Measurements from ENCODE around the gene FAM168B.
"Not testable (repeated sequence)": the region's sequence is repeated elsewhere in the genome, so short reads cannot be mapped to it uniquely, and the experiment has no call there.

Gene FAM168B

DNA sequence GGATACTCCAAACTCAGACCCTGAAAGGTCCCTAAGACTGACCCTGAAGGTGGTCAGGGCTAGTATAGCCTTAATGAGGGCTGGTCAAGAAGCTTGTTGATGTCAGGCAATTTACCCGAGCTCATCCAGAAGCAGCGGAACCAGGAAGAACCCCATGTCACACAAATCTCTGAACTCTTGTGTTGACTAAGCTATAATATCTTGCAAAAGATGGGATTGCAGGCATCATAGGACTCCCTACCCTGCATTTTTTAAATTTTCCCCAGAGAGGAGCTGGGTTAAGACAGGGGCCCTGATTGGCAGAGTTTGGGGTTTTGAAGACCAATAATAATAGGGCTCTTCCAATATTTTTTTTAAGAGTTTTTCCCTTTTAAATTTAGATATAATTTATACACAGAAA lies 9.9 kb upstream of the FAM168B start:
- DNase-seq (ENCODE audit: extremely low read depth in 1 of 2, low read depth in 1 of 2): no peak

- DNase-seq (ENCODE audit: extremely low read depth in 1 of 2, low read depth in 1 of 2): no peak
Observed at GRCh38 chr2:131094463-131095281, 1.4 kb upstream of the FAM168B start.

GRCh38 chr2:131093696-131094462 lies 619 bp upstream of the FAM168B start:
- no peak for DNase-seq (ENCODE audit: extremely low read depth in 1 of 2, low read depth in 1 of 2)

GRCh38 chr2:131092458-131093005 lies 728 bp downstream of the FAM168B start:
- DNase-seq (ENCODE audit: extremely low read depth in 1 of 2, low read depth in 1 of 2): no peak

DNA sequence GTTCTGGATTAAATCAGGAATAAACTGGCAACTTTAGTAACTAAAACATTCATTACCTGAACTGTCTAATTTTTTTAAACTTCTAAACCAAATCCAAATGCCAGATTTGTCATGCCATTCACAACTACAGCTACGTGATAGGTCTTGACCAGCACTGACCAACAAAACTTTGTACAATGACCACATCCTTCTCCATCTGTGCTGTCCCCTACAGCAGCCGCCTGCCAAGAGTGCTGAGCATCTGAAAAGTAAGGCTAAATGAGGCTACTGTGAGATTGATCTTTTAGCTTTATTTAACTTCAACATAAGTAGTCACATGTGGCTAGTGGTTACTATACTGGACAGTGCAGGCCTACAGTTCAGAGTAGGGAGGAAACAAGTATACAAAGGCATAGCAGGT lies 7.6 kb downstream of the FAM168B start:
- no peak for DNase-seq (ENCODE audit: extremely low read depth in 1 of 2, low read depth in 1 of 2)

DNA sequence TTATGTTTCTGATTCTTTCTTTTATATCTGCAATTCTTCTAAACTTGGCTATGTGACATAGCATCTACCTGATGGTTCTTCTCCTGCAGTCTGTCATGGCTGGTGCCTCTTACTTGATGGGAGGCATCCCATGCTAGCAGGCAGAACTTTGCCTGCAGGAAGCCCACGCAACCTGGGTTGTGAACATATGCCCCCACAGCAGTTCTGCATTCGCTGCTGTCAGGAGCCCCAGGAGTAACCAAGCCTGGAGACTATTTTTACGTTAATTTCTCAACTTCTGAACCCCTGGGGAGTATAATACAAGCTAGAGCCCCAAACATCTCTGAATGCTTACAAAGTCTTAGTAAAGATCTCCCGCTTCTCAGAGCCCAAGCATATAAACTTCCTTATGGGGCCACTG lies 12.1 kb downstream of the FAM168B start:
- DNase-seq (ENCODE audit: extremely low read depth in 1 of 2, low read depth in 1 of 2): no peak

GRCh38 chr2:131079931-131080330 lies 13.3 kb downstream of the FAM168B start:
- not testable (repeated sequence) for DNase-seq (ENCODE audit: extremely low read depth in 1 of 2, low read depth in 1 of 2)

DNA sequence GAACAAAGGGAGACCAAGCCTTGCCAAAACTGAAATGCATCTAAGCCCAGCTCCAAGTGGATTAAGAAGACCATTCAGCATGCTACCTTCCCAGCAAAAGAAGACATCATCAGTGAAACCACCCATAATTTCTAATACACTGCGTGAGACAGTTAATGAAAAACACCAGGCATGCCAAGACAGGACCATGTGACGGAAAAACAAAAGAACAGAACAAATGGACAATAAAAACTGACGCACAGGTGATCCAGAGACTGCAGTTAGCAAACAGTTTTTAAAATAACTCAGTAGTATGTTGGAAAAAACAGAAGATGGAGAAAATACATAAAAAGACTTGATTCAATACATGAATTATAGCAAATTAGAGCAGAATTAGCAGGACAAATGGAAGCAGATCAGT lies 15.3 kb downstream of the FAM168B start:
- DNase-seq (ENCODE audit: extremely low read depth in 1 of 2, low read depth in 1 of 2): no peak

GRCh38 chr2:131077182-131077846 lies 15.9 kb downstream of the FAM168B start:
- DNase-seq (ENCODE audit: extremely low read depth in 1 of 2, low read depth in 1 of 2): no peak

- no peak for DNase-seq (ENCODE audit: extremely low read depth in 1 of 2, low read depth in 1 of 2)
Observed at GRCh38 chr2:131076707-131077106, 16.6 kb downstream of the FAM168B start.

GRCh38 chr2:131075578-131075977 lies 17.7 kb downstream of the FAM168B start:
- DNase-seq (ENCODE audit: extremely low read depth in 1 of 2, low read depth in 1 of 2): not testable (repeated sequence)

GRCh38 chr2:131068172-131068571 lies 25.1 kb downstream of the FAM168B start:
- DNase-seq (ENCODE audit: extremely low read depth in 1 of 2, low read depth in 1 of 2): not testable (repeated sequence)

DNA sequence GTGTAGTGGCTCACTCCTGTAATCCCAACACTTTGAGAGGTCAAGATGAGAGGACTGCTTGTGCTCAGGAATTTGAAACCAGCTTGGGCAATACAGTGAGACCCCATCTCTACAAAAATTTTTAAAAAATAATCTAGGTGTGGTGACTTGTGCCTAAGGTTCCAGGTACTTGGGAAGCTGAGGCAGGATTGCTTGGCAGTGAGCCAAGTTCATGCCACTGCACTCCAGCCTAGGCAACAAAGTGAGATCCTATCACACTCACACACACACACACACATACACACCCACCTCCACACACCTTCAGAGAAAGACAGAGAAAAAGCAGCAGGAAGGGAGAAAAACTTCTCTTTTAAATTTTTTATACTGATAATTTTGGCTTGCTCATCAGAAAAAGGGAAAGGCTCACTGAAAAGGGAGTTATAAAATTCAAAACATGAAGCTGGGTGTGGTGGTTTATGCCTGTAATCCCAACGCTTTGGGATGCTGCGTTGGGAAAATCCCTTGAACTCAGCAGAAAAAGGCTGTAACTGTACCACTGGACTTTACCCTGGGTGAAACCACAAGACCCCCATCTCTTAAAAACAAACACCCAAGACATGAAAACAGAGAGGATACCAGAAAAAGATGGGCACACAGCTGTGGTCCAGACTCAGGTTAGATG lies 25.7 kb downstream of the FAM168B start:
- DNase-seq (ENCODE audit: extremely low read depth in 1 of 2, low read depth in 1 of 2): no peak

DNA sequence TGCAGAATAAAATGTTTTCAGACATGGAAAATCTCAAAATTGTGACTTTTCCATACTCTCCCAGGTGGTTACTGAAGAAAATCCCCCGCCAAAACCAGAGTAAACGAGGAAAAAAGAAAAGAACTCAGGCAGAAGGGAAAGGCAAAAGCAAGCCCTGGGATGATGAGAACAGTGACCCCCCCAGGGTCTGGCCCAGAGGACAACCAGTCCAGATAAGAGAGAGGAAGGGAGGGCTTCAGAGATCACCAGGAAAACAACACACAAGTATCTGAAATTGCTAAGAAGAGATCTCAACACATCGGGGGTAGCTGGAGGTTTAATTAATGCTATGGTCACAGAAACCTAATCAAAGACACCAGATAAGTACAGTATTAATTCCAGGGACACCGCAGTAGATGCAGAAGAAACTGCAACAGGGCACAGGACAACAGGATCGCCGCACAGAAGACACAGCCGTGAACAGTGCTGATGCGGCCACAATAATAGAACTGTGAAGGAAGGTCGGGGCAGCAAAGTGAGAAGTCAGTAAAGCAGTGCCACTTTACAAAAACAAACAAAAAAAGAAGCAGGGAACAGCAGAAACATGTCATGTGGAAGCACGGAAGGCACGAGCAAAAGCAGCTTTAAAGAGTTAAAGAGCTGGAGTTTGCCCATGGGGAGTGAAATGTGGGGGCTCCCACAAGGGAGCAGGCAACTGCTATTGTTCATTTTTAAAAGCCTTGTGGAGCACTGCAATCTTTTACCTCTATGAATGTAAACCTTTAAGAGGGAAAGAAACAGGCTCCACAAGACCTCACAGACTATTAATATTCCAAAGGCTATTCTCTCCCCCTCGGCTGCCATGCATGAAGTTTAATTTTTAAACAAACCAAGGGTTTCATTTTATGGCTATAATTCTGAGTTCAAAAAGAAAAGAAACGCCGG lies 28.4 kb downstream of the FAM168B start:
- no peak for DNase-seq (ENCODE audit: extremely low read depth in 1 of 2, low read depth in 1 of 2)

DNA sequence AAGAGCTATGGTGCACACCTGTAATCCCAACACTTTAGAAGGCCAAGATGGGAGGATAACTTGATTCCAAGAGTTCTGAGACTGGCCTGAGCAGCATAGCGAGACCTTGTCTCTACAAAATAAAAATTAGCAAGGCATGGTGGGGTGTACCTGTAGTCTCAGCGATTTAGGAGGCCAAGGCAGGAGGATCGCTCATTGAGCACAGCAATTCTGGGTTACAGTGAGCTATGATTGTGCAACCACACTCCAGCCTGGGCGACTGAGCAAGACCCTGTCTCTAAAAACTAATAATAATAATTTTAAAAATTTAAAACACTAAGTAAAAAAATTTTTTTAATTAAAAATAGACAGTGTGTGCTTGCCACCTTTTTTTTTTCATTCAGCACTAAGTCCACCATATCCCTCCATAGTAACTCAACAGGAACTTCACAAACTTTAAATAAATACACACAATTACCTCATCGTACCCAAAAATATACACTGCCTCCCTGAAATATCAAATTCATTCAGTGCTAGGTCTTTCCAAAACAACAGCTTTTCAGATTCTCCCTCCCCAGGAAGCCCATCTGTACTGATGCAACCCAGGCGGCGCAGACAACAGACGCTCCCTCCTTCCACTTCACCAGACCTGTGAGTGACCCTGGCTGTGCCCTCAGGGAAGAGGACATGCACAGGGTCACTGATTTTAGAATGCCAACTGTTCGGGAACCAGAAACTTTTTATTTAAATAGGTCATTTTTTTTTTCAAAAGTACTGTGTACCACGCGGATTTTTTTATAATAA lies 29.6 kb downstream of the FAM168B start:
- no peak for DNase-seq (ENCODE audit: extremely low read depth in 1 of 2, low read depth in 1 of 2)

DNA sequence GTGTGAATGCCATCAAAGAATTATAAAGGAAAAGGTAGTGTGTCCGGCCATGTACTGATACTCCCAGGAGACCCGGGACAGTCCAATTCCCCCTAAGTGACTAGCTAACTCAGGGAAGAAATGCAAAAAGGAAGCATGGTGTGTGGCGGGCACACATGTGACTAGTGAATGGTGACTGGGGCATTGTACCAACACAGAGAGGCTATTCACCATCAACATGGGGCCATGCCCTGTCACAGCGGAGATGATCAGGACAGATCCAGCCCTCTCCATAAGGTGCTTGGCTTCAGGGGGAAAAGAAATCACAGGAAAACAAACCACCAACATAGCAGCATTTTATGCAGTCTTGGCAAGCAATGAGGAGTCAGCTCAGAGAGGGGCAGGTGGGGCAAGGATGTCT lies 34.3 kb downstream of the FAM168B start:
- DNase-seq (ENCODE audit: extremely low read depth in 1 of 2, low read depth in 1 of 2): no peak

GRCh38 chr2:131058214-131058843 lies 34.9 kb downstream of the FAM168B start:
- no peak for DNase-seq (ENCODE audit: extremely low read depth in 1 of 2, low read depth in 1 of 2)

- no peak for DNase-seq (ENCODE audit: extremely low read depth in 1 of 2, low read depth in 1 of 2)
Observed at GRCh38 chr2:131056932-131057287, 36.4 kb downstream of the FAM168B start.
